HEK293T (cell line): Measurements from ENCODE around the gene KCNQ1.

Experiments
- CTCF ChIA-PET: fragments of 350-600 bp; formaldehyde crosslinking; extraction: SDS; loops from one replicate; lab custom pipeline; 2021; ENCODE audit warnings: antibody characterized with exemption, inconsistent platforms; lab: Yijun Ruan, JAX
- POLR2A ChIA-PET: fragments of 350-600 bp; formaldehyde crosslinking; extraction: SDS; loops from one replicate; lab custom pipeline; 2020; ENCODE audit warnings: antibody characterized with exemption, inconsistent platforms; lab: Yijun Ruan, JAX
- DNase-seq: peaks from one replicate; pipeline ENCODE4 v3.0.0; 2012; ENCODE audit warnings: mixed read lengths; ENCODE audit errors: extremely low spot score
- ARNT ChIP-seq: fragments of 450-650 bp; IDR thresholded peaks from 2 replicates; pipeline ENCODE4 v1.6.1; 2017; ENCODE audit warnings: mild to moderate bottlenecking
- BHLHE40 ChIP-seq: fragments of 450-650 bp; IDR thresholded peaks from 2 replicates; pipeline ENCODE4 v1.6.1; 2016; ENCODE audit warnings: mild to moderate bottlenecking, moderate library complexity, borderline replicate concordance
- CTBP1 ChIP-seq: fragments of 450-650 bp; IDR thresholded peaks from 2 replicates; pipeline ENCODE4 v1.6.1; 2016; ENCODE audit warnings: borderline replicate concordance
- ELF4 ChIP-seq: fragments of 450-650 bp; IDR thresholded peaks from 2 replicates; pipeline ENCODE4 v1.6.1; 2017; ENCODE audit warnings: antibody characterized with exemption
- FOXA1 ChIP-seq: fragments of 450-650 bp; IDR thresholded peaks from 2 replicates; pipeline ENCODE4 v1.6.1; 2016; ENCODE audit warnings: mild to moderate bottlenecking
- FOXK2 ChIP-seq: fragments of 450-650 bp; IDR thresholded peaks from 2 replicates; pipeline ENCODE4 v1.6.1; 2016; ENCODE audit warnings: mild to moderate bottlenecking
- FOXM1 ChIP-seq: fragments of 450-650 bp; IDR thresholded peaks from 2 replicates; pipeline ENCODE4 v1.6.1; 2017; ENCODE audit warnings: mild to moderate bottlenecking, borderline replicate concordance
- HDGF ChIP-seq: fragments of 450-650 bp; IDR thresholded peaks from 2 replicates; pipeline ENCODE4 v1.6.1; 2017; ENCODE audit warnings: antibody characterized with exemption, borderline replicate concordance
- L3MBTL2 ChIP-seq: fragments of 450-650 bp; conservative IDR thresholded peaks from 2 replicates; pipeline ENCODE4 v1.6.1; 2016; ENCODE audit warnings: mild to moderate bottlenecking
- LEF1 ChIP-seq: fragments of 450-650 bp; IDR thresholded peaks from 2 replicates; pipeline ENCODE4 v1.6.1; 2017; ENCODE audit warnings: mild to moderate bottlenecking, borderline replicate concordance
- NFRKB ChIP-seq: fragments of 450-650 bp; IDR thresholded peaks from 2 replicates; pipeline ENCODE4 v1.6.1; 2016; ENCODE audit warnings: mild to moderate bottlenecking, moderate library complexity
- SP1 ChIP-seq: fragments of 450-650 bp; IDR thresholded peaks from 2 replicates; pipeline ENCODE4 v1.6.1; 2017
- SUZ12 ChIP-seq: fragments of 450-650 bp; IDR thresholded peaks from 2 replicates; pipeline ENCODE4 v1.6.1; 2016; ENCODE audit warnings: mild to moderate bottlenecking
- TARDBP ChIP-seq: fragments of 450-650 bp; IDR thresholded peaks from 2 replicates; pipeline ENCODE4 v1.6.1; 2016
- ZNF384 ChIP-seq: fragments of 450-650 bp; IDR thresholded peaks from 2 replicates; pipeline ENCODE4 v1.6.1; 2016
- TF ChIP-seq, protein P1 (sequence below): fragments of 450-650 bp; IDR thresholded peaks from 2 replicates; pipeline ENCODE4 v1.6.1; 2016

Gene KCNQ1

DNA sequence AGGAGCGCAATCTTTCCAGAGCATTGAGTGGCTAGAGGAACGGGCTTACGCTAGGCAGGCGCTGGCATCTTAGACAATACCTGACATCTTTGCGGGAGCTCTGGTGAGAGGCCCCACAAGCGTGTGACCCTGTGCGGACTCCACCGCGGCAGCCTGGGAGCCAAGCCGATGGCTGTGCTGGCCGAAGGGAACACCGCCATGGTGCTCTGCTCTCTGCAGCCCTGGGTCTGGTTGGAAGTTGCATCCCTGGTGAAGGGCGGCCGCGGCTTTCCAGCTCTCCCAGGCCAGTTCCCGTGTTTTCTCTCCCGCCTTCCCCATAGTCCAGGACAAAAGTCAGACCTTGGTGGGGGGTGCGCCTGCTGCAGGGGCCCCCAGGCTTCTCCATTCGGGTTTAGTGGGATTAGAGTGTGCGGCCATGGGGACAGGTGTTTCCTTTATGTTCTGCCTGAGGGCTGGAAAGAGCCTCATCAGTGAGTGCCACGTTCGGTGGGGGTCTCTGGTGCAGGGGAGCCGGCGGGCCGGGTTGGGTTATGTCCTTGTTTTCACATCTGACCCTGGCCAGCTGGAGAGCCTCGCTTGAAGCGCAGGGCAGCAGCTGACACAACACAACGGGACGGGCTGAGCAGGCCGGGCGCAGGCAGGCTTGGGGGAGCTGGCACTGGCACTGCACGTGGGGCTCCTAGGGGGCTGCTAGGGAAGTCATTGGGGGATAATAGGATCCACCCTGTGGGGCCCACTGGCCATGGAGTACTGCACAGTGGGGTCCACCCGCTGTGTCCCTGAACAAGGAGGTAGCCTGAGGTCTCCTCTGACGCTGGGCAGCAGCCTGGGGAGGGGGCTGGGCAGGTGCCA is 94.8 kb downstream of the KCNQ1 start:
- TF ChIP-seq ZNF384 (no peak), FOXK2 (no peak), BHLHE40 (no peak), CTBP1 (no peak), SUZ12 (no peak), NFRKB (no peak), HDGF (no peak), SP1 (no peak), TARDBP (no peak), ELF4 (no peak), ARNT (no peak), L3MBTL2 (no peak), FOXA1 (no peak), LEF1 (no peak), FOXM1 (no peak)
- TF ChIP-seq, protein P1, sequence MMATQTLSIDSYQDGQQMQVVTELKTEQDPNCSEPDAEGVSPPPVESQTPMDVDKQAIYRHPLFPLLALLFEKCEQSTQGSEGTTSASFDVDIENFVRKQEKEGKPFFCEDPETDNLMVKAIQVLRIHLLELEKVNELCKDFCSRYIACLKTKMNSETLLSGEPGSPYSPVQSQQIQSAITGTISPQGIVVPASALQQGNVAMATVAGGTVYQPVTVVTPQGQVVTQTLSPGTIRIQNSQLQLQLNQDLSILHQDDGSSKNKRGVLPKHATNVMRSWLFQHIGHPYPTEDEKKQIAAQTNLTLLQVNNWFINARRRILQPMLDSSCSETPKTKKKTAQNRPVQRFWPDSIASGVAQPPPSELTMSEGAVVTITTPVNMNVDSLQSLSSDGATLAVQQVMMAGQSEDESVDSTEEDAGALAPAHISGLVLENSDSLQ = no peak
- DNase-seq = no peak
- POLR2A ChIA-PET = no interaction called here
- CTCF ChIA-PET = no interaction called here

DNA sequence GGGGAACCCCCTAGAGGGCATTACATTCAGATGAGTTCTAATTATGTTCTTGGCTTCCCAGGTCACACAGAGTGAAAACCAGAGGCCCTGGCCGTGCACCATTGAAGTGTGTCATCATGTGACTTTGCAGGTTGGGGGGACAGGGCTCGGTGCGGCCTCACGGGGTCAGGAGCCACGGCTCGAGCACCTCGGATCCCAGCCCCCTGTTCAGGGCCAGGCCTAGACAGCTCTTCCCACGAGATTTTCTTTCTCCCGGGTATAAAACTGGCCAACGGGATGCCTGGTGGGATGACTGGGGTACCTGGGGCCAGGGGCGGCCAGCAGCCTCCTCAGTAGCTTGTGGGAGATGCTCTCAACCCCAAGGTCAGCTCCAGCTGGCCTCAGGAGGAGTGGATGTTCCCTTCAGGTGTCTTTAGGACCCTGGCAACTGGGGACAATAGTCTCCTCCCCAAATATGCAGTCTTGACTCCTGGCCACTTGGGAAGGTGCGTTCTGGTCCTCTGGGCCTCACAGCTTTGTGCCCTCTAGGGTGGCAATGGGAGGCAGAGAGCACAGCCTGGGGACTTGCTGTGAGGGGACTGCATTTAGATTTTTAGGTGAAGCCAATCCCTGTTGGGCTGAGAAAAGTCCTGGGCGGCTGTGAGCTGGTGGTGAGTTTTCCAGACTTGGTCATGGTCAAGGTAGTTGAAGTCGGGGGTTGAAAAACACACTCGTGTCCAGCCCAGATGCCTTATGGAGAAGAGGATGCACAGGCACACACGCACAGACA is 95.6 kb downstream of the KCNQ1 start:
- TF ChIP-seq FOXK2 (no peak), L3MBTL2 (no peak), NFRKB (no peak), SP1 (no peak), SUZ12 (no peak), BHLHE40 (no peak), ELF4 (no peak)
- TF ChIP-seq, protein P1 = no peak
- POLR2A ChIA-PET = no interaction called here
- CTCF ChIA-PET = no interaction called here
- DNase-seq = no peak

DNA sequence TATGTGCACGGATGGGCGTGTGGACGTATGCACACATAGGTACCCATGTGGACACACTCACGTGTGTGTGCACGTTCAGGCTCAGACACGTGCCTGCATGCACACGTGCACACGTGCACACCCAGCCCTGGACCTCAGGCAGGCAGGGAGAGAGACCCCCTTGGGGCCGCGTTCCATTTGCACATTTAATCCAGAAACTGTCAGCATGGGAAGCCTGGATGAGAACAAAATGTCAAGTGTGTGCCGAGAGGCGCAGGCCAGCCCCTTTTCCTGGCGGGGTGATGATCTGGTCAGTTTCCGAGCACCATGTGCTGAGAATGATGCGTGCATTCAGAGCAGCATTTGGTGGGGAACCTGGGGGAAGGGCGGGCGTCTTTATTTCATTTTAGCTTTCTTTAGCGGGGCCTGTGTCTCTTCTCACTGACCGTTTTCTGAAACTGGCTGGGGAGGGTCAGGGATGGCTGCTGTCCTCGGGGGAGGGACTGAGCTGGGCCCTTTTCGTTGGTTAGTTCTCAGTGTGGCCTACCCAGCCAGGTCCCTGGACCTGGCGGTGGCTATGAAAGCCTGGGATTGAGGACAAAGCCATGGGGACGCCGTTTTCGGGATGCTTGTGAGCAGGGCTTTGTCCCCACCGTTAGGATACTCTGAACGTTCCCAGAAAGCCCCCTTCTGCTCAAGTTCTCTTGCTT is 96.3 kb downstream of the KCNQ1 start:
- CTCF ChIA-PET = no interaction called here
- TF ChIP-seq SUZ12 (no peak), LEF1 (no peak), HDGF (no peak), CTBP1 (no peak), ZNF384 (no peak), SP1 (no peak), FOXM1 (no peak), ELF4 (no peak), NFRKB (no peak), BHLHE40 (no peak), FOXK2 (no peak)
- POLR2A ChIA-PET = no interaction called here
- no peak for DNase-seq

DNA sequence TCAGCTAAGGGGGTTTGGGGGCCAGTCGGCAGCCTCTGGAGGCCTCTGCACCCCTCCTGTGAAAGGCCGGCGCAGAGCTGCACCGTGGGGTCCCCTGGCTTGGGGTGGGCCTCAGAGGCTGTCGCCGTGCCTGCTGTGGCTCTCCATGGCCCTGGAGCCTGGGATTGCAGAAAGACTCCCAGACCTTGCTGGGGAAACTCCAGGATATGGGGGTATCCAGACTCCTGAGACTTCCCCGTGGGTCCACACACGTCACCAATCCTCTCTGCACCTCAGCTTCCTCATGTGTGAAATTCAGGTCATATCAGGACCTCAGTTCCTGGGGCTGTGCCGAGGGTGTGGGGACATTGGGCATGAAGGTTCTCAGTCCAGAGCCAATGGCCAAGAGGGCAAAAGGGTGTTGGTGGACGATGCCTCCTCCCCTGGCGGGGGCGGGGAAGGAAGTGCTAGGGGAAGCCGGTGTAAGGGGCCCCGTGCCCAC is 97.1 kb downstream of the KCNQ1 start:
- CTCF ChIA-PET = no interaction called here
- no peak for TF ChIP-seq LEF1
- TF ChIP-seq SP1 = no peak
- TF ChIP-seq FOXM1 = no peak
- TF ChIP-seq NFRKB = no peak
- TF ChIP-seq BHLHE40 = no peak
- no peak for TF ChIP-seq CTBP1
- no peak for TF ChIP-seq FOXK2
- TF ChIP-seq SUZ12 = no peak
- TF ChIP-seq, protein P1 = no peak
- no peak for TF ChIP-seq L3MBTL2
- no peak for TF ChIP-seq ARNT
- no peak for TF ChIP-seq TARDBP
- POLR2A ChIA-PET = no interaction called here
- DNase-seq = no peak

DNA sequence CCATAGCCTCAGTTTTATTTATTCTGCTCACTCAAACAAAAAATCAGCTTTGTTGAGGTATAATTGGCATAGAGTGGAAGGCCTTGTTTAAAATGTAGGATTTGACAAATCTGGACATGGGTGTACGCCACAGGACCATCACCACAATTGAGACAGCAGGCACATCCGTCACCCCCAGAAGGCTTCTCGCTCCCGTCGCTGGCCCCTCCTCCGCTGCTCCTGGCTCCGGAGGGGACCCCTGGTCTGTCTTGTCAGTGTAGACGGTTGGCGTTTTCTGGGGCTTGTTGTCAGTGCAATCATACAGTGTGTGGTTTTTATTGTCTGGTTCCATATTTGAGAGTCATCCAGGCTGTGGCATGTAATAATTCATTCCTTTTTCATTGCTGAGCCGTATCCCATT is 97.6 kb downstream of the KCNQ1 start:
- no peak for DNase-seq
- TF ChIP-seq, protein P1 = no peak
- TF ChIP-seq SUZ12 = no peak
- TF ChIP-seq CTBP1 = no peak
- no peak for TF ChIP-seq HDGF
- no peak for TF ChIP-seq NFRKB
- no peak for TF ChIP-seq TARDBP
- no peak for TF ChIP-seq FOXA1
- no peak for TF ChIP-seq SP1
- TF ChIP-seq LEF1 = no peak
- no peak for TF ChIP-seq FOXM1
- TF ChIP-seq ARNT = no peak
- no peak for TF ChIP-seq ZNF384
- no peak for TF ChIP-seq L3MBTL2
- no peak for TF ChIP-seq FOXK2
- TF ChIP-seq BHLHE40 = no peak
- no peak for TF ChIP-seq ELF4
- CTCF ChIA-PET = no interaction called here
- POLR2A ChIA-PET = no interaction called here
